ENCODE data around the gene TCEA2. TPM values are rescaled to one million over a fixed set of nuclear protein-coding genes. Genes with fewer than 3 reads are reported as not detected.

TCEA2 gene
- total RNA-seq, 2 donors from 2014 or later, result 39.5 to 41.3 TPM

- no peak for DNase-seq (ENCODE audit: low spot score)
- intact Hi-C loops (cut with DNase I), result no loop called here
These were observed 7.4 kb downstream of the TCEA2 start for GRCh38 chr20:64070244-64070993.

DNA sequence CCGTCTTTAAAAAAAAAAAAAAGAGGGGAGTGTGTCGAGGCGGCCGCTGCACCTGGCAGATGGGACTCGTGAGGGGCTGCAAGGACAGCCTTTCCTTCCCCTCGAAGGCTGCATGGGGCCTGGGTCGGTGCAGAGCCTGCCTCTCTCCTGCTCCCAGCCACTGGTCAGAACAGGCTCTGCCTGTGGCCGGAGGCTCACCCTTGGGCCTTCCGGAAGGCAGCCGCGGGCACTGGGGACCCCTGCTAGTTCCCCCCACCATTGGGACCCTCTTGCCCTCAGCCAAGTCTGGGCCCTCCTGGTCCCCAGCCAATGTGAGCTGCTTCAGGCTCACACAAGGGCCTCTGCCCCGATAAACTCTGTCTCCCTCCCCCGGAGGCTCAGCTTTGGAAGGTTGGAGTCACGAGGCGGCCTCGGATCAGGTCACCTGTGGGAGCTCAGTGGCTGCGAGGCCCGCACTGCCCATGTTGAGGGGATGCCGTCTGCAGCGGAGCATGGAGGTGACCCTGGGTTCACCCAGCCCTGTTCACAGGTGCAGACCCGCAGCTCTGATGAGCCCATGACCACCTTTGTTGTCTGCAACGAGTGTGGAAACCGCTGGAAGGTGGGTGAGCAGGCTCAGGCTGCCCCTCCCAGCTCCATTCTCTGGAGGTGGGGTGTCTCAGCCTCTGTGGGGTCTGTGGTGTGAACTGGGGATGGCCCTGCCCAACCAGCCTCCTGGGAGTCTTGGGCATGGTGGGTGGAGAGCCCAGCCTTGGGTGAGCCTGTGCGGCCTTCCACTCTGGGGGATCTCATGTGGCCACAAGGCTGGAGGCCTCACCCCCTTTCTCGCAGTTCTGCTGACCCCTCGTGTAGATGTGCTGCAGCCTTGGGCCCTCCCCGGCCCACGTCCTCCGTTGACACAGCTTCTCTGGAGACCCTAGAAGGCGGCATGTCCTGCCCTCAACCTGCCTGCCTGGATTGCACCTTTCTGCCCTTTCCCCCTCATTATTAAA, 8.6 kb downstream of the TCEA2 start:
- no peak for DNase-seq (ENCODE audit: low spot score)
- intact Hi-C loops (cut with DNase I), result no loop called here

DNA sequence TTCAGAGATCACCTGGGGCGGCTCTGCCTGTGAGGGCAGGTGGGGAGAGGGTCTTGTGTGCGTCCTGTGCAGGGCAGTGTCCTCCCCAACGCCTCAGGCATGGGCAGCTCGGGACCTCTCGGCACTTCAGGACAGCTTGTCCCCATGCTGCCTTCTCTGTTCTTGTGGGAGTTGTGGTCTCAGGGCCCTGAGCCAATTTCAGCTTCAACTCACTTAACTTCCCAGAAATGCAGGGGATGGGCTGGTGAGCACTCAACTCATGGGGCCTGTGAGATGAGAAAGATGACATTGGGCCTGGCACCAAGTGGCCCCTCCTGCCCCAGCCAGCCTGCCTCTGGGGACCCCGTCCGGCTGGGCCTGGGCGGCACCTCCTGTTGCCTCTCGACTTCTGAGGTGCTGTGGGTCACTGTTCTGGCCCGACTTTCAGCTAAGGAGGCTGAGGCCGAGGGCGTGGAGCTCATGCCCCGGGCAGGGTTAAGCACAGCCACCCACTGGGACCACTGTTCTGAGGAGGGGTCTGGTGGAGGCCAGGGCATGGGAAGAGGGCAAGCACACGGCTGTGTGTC, 9.6 kb downstream of the TCEA2 start:
- DNase-seq (ENCODE audit: low spot score), result no peak
- intact Hi-C loops (cut with DNase I), result no loop called here

GRCh38 chr20:64073476-64074183, 10.6 kb downstream of the TCEA2 start:
- DNase-seq (ENCODE audit: low spot score), result no peak

DNA sequence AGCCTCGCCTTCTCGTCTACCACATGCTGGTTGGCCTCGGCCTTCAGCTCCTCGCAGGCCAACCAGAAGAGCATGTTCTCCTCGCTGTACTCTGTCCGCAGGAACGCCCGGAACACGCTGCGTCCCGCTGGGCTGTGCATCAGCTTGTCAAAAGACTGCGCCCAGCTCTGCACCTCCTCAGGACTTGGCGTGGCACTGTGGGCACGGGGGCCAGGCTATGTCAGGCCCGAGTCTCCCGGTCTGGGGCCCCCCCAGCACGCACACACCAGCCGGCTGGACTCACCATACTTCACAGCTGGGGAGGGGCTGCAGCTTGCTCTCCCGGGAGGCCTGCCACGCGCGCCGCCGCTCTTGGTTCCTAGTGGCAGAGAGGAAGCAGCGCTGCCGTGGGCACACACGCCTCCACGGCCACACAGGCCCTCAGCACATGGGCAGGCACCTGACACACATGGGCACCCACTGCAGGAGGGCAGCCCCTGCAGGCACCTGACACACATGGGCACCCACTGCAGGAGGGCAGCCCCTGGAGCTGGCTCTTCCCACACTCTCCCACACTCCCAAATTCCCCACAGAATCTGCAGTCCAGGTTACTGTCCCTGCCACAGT, 11.3 kb downstream of the TCEA2 start:
- intact Hi-C loops (cut with DNase I), result no loop called here
- no peak for DNase-seq (ENCODE audit: low spot score)

More at GRCh38 chr20:64073476-64074183, 10.6 kb downstream of the TCEA2 start:
- intact Hi-C loops (cut with DNase I), result no loop called here

DNA sequence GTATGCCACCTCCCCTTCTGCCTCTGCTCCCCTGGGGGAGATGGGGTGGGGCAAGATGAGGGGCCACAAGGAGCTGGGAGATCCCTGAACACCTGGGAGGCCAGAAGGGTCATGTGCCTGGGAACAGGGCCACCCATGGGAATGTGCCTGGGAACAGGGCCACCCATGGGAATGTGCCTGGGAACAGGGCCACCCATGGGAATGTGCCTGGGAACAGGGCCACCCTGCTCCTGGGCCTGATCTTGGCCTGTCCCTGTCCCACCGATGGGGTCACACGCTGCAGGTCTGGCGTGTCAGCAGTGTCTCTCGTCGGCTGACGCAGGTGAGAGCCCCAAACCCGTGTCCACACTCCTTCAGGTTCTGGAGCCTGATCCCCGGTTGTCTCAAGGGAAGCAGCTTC, 12.0 kb downstream of the TCEA2 start:
- no peak for DNase-seq (ENCODE audit: low spot score)
- intact Hi-C loops (cut with DNase I), result no loop called here

GRCh38 chr20:64075556-64075955, 12.6 kb downstream of the TCEA2 start:
- intact Hi-C loops (cut with DNase I), result no loop called here
- DNase-seq (ENCODE audit: low spot score), result no peak

DNA sequence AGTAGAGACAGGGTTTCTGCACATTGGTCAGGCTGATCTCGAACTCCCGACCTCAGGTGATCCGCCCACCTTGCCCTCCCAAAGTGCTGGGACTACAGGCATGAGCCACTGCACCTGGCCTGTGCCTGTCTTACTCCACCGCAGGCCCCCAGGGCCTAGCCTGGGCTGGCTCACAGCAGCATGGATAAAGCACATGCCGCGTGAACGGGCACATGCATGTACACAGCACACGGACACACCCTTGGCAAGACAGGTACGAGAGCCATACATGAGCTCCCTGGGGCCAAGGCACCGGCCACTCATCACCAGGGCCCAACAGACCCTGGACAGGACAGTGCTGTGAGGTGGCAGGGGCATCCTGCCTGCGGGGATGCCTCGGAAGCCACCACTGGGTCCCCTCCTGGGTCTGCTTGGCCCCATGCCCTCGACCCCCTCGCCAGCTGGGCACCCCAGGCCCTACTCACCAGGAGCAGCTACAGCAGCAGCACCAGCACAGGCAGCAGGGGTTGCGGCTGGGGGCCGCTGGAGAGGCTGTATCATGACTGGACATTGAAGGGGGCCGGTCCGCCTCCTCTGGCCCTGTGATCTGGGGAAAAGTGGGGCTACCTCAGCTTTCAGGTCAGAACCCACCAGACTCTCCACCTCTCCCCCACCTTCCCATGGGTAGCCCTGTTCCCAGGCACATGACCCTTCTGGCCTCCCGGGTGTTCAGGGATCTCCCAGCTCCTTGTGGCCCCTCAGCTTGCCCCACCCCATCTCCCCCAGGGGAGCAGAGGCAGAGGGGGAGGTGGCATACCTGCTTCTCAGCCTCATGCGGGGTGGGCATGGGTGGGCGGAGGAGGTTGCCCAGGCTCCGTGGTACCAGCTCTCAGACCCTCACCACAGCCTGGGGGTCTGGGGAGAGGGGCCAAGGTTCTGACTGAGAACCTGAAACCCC, 13.3 kb downstream of the TCEA2 start:
- intact Hi-C loops (cut with DNase I), result no loop called here
- DNase-seq (ENCODE audit: low spot score), result no peak

DNA sequence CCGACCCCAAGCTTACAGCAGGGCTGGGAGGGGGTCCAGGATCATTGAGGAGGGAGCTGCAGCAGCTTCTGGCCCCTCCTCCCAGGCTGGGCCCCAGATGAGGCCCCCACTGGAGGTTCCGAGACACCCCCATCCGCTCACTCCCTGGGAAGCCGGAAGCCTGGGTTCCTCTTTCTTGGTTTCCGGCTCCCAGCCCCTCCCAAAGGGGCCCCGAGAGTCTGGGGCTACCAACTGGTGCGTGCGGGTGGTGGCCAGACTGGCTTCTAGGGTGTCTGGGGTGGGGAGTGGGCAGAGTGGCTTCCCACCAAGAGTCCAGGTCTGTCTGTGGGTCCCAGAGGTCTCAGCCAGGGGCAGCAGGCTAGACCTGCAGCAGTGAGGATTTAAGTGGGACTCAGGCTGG, 14.1 kb downstream of the TCEA2 start:
- intact Hi-C loops (cut with DNase I), result no loop called here
- DNase-seq (ENCODE audit: low spot score), result no peak

DNA sequence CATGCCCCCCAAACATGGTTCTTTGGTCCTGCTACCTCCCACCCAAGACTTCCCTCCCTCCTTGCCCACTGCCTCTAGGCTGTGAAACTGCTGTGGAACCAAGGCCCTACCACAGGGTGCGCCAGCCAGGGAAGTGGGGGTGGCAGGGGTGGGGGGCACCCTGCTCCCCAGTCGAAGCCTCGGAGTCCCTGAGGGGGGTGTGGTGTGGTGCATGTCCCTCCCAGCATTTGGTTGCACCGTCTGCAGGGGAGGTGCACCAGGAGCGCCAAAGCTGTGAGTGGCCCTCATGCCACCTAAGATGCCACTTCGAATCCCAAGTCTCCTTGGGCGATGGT, 14.5 kb downstream of the TCEA2 start:
- intact Hi-C loops (cut with DNase I), result no loop called here
- DNase-seq (ENCODE audit: low spot score), result no peak

- DNase-seq (ENCODE audit: low spot score), result no peak
- intact Hi-C loops (cut with DNase I), result no loop called here
These were observed 15.0 kb downstream of the TCEA2 start for GRCh38 chr20:64077876-64078551.

- DNase-seq (ENCODE audit: low spot score), result no peak
- intact Hi-C loops (cut with DNase I), result no loop called here
These were observed 15.9 kb downstream of the TCEA2 start for GRCh38 chr20:64078934-64079272.

GRCh38 chr20:64079273-64080012, 16.4 kb downstream of the TCEA2 start, which contains the start of gene RGS19:
TSS of gene RGS19 (minus strand) at chr20:64079518. CDS start at chr20:64076886, 2,632 bp downstream.
- peak; percentile 95 for DNase-seq (ENCODE audit: low spot score)
- intact Hi-C loops (cut with DNase I), result no loop called here

- intact Hi-C loops (cut with DNase I), result no loop called here
- DNase-seq (ENCODE audit: low spot score), result no peak
These were observed 17.2 kb downstream of the TCEA2 start, which contains the start of gene OPRL1 for GRCh38 chr20:64080013-64080812. TSS of gene OPRL1 (plus strand) at chr20:64080082. CDS start at chr20:64092721, 12,639 bp downstream.

- no peak for DNase-seq (ENCODE audit: low spot score)
- intact Hi-C loops (cut with DNase I), result no loop called here
These were observed 18.0 kb downstream of the TCEA2 start for GRCh38 chr20:64080813-64081623.
